Adrenal gland (tissue), 12 donors: ENCODE measurements around the gene WDR17. TPM values are rescaled to one million over a fixed set of nuclear protein-coding genes. Genes with fewer than 3 reads are reported as not detected.

Experiments
- DNase-seq, 7 donors: peaks; one replicate each; pipeline ENCODE4 v3.0.0-alpha.2; 2019 to 2020
- H3K27ac ChIP-seq, 5 donors: fragments of 200-600 bp; sonication (generic) in 4 of 5; 1 replicate in 3 of 5; 2 replicates in 2 of 5; pipeline versions ENCODE4 v1.5.1 to v1.8.0; 2016 to 2020; ENCODE audit warnings: mild to moderate bottlenecking in 1 of 5
- H3K27me3 ChIP-seq: fragments of 200-600 bp; 2 replicates; pipeline ENCODE4 v1.8.0; 2021
- H3K36me3 ChIP-seq, 2 donors: fragments of 200-600 bp; replicated peaks in 1 of 2; 1 replicate in 1 of 2; 2 replicates in 1 of 2; pipeline versions ENCODE4 v1.5.1 to v1.8.0; 2018 to 2022
- H3K4me1 ChIP-seq, 2 donors: fragments of 200-600 bp; replicated peaks in 1 of 2; 1 replicate in 1 of 2; 2 replicates in 1 of 2; pipeline versions ENCODE4 v1.5.1 to v1.8.0; 2018 to 2021
- H3K4me3 ChIP-seq, 4 donors: fragments of 200-600 bp; sonication (generic) in 3 of 4; one replicate each; pipeline ENCODE4 v1.5.1; 2016 to 2018
- H3K9me3 ChIP-seq, 3 donors: fragments of 200-600 bp; sonication (generic) in 1 of 3; replicated peaks in 1 of 3; 1 replicate in 2 of 3; 2 replicates in 1 of 3; pipeline versions ENCODE4 v1.5.1 to v1.8.0; 2016 to 2021
- POLR2A ChIP-seq, 2 donors: fragments of 450-650 bp; IDR thresholded peaks; one replicate each; pipeline ENCODE4 v1.6.1; 2017; ENCODE audit warnings: antibody characterized with exemption in 2 of 2, mild to moderate bottlenecking in 2 of 2, moderate library complexity in 1 of 2
- WGBS, 4 donors: extraction: QIAGEN DNeasy Blood & Tissue Kit in 2 of 4; methylation state at CpG; one replicate each; pipeline versions ENCODE4 v1.1.5 to v1.1.7; 2013 to 2017; 5-methylcytosine and 5-hydroxymethylcytosine counted together
- intact Hi-C, 2 donors: fragments of 100-400 bp; cut with DNase I; formaldehyde crosslinking; loops; one replicate each; pipeline versions ENCODE4 v1.14.1 to v1.15.0; 2022 to 2023
- polyA plus RNA-seq, 3 donors: library from polyadenylated mRNA; stranded (reverse); fragments of 200-250 nt in 2 of 3; fragments of 350-450 nt in 1 of 3; fragmentation: Illumina TruSeq in 1 of 3; extraction: RNeasy Lipid Tissue Mini Kit (QIAGEN cat#74804) in 1 of 3; gene quantifications; one replicate each; pipeline ENCODE4 v1.2.3, GENCODE V29; 2013 to 2014
- total RNA-seq, 9 donors: library from RNA; depleted of rRNA in 4 of 9; stranded (reverse); fragments of >200 nt in 4 of 9; fragments of 120-200 nt in 1 of 9; fragmentation: NEBNext Ultra II Directional in 1 of 9; extraction: Animal tissue kit (Norgen Biotek cat#: 25700) in 1 of 9; gene quantifications; one replicate each; pipeline versions ENCODE4 v1.1.0 to v1.2.4, GENCODE V29; 2013 to 2023
- TF ChIP-seq, protein P1 (sequence below), 6 experiments: fragments of 450-650 bp in 4 of 6; fragments of 200-600 bp in 2 of 6; sonication (generic) in 1 of 6; IDR thresholded peaks; 1 replicate in 5 of 6; 2 replicates in 1 of 6; pipeline versions ENCODE4 v1.5.1 to v1.8.0; 2016 to 2021; ENCODE audit warnings: antibody characterized with exemption in 6 of 6, mild to moderate bottlenecking in 2 of 6, moderate library complexity in 1 of 6
- donor health status: healthy with polysubstance abuse.
- donor health status: Bipolar disorder and iron deficiency.
- donor health status: DM: yes; HTN: yes; CAD: no.
- donor health status: DM: no; HTN: no; CAD: no.
- donor health status: DM: no; HTN: no; CAD: no.
- donor health status: DM: yes; HTN: yes; CAD: no.

Gene WDR17
- total and polyA plus RNA-seq, 12 donors = 0.81 to 7.7 (median 2.9) TPM

- no peaks in the 10 kb centered on the region for H3K4me1 ChIP-seq
- no peaks in the 10 kb centered on the region for H3K36me3 ChIP-seq
- no peak for TF ChIP-seq POLR2A (IDR thresholded peaks at IDR 0.05)
- TF ChIP-seq, protein P1, sequence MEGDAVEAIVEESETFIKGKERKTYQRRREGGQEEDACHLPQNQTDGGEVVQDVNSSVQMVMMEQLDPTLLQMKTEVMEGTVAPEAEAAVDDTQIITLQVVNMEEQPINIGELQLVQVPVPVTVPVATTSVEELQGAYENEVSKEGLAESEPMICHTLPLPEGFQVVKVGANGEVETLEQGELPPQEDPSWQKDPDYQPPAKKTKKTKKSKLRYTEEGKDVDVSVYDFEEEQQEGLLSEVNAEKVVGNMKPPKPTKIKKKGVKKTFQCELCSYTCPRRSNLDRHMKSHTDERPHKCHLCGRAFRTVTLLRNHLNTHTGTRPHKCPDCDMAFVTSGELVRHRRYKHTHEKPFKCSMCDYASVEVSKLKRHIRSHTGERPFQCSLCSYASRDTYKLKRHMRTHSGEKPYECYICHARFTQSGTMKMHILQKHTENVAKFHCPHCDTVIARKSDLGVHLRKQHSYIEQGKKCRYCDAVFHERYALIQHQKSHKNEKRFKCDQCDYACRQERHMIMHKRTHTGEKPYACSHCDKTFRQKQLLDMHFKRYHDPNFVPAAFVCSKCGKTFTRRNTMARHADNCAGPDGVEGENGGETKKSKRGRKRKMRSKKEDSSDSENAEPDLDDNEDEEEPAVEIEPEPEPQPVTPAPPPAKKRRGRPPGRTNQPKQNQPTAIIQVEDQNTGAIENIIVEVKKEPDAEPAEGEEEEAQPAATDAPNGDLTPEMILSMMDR (IDR thresholded peaks at IDR 0.05) = no peak
- H3K27me3 ChIP-seq = no peaks in the 10 kb centered on the region
- WGBS, 4 donors = 43 to 64% (median 49%) methylated on average over 4 of the region's 4 CpGs
- no peak for DNase-seq
- H3K27ac ChIP-seq = no peak overlapping the region
- H3K9me3 ChIP-seq = no peaks in the 10 kb centered on the region
- intact Hi-C loops = loop anchor here in 1 of 2 donors (5.0 kb wide), 1 partner anchor 310 kb away; no protein-coding TSS in a partner anchor
- no peak overlapping the region for H3K4me3 ChIP-seq
These were observed 33.7 kb upstream of the WDR17 start for GRCh38 chr4:176031922-176032321.

DNA sequence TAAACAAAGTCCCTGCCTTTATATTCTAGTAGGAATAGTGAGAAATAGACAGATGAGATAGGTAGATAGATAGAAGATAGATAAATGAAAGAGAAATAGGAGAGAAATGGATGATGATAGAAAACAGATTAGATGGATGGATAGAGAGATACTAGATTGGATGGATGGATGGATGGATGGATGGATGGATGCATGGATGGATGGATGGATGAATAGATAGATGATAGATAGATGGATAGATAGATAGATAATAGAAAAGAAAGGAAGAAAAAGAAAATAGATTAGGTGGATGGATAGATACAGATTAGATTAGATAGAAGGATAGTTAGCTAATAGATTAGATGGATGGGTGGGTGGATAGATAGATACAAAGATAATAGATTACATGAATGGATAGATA lies 33.2 kb upstream of the WDR17 start:
- no peaks in the 10 kb centered on the region for H3K27me3 ChIP-seq
- intact Hi-C loops = loop anchor here in 1 of 2 donors (5.0 kb wide), 1 partner anchor 310 kb away; no protein-coding TSS in a partner anchor
- no peak overlapping the region for H3K4me3 ChIP-seq
- no peak overlapping the region for H3K27ac ChIP-seq
- H3K4me1 ChIP-seq = no peaks in the 10 kb centered on the region
- no peak for DNase-seq
- TF ChIP-seq POLR2A (IDR thresholded peaks at IDR 0.05) = no peak
- TF ChIP-seq, protein P1 (IDR thresholded peaks at IDR 0.05) = no peak
- no peaks in the 10 kb centered on the region for H3K9me3 ChIP-seq
- no peaks in the 10 kb centered on the region for H3K36me3 ChIP-seq

- no peak overlapping the region for H3K4me3 ChIP-seq
- WGBS, 4 donors = 20 to 25% (median 23%) methylated on average over 1 of the region's 1 CpG
- intact Hi-C loops = loop anchor here in 1 of 2 donors (5.0 kb wide), 1 partner anchor 308 kb away; no protein-coding TSS in a partner anchor
These were observed 31.1 kb upstream of the WDR17 start for GRCh38 chr4:176034499-176034898.

DNA sequence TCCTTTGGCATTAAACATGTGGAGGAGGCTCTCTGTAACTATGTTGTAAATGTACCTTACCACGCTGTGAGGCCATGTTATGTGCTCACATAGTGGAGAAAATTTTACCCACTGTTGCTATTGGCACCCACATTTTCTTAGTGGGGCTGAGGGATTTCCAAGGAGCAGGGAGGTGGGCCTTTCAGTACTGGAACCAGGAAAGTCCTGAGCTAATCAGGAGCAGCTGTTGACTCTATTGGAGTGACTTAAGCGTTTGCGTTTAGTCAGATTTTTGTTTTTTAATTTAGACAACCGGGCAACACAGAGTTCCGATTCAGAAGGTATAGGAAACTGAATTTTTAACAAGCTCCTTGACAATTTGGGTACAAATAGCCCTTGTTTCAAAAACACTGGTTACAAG lies 30.7 kb upstream of the WDR17 start:
- intact Hi-C loops = loop anchor here in 1 of 2 donors (5.0 kb wide), 1 partner anchor 307 kb away; no protein-coding TSS in a partner anchor
- WGBS, 4 donors = 63 to 72% (median 70%) methylated on average over 5 of the region's 5 CpGs
- Histone ChIP-seq H3K9me3 (no peaks in the 10 kb centered on the region), H3K27me3 (no peaks in the 10 kb centered on the region), H3K4me1 (no peaks in the 10 kb centered on the region), H3K4me3 (no peak overlapping the region), H3K27ac (no peak overlapping the region), H3K36me3 (no peaks in the 10 kb centered on the region)
- DNase-seq = no peak
- no peak for TF ChIP-seq POLR2A (IDR thresholded peaks at IDR 0.05)
- TF ChIP-seq, protein P1 (IDR thresholded peaks at IDR 0.05) = no peak

More at GRCh38 chr4:176034499-176034898, 31.1 kb upstream of the WDR17 start:
- no peak for TF ChIP-seq POLR2A (IDR thresholded peaks at IDR 0.05)
- TF ChIP-seq, protein P1 (IDR thresholded peaks at IDR 0.05) = peak in 5 of 6 experiments; percentile 21 to 62 (median 49)
- H3K36me3 ChIP-seq = no peaks in the 10 kb centered on the region
- DNase-seq = peak in 4 of 7 donors; percentile 11 to 30 (median 27)
- no peaks in the 10 kb centered on the region for H3K9me3 ChIP-seq
- H3K27me3 ChIP-seq = no peaks in the 10 kb centered on the region
- H3K27ac ChIP-seq = no peak overlapping the region
- H3K4me1 ChIP-seq = no peaks in the 10 kb centered on the region
